ENCODE results near the gene LCN10.
"Not testable (repeated sequence)": the region's sequence is repeated elsewhere in the genome, so short reads cannot be mapped to it uniquely, and the experiment has no call there.

Gene LCN10

DNA sequence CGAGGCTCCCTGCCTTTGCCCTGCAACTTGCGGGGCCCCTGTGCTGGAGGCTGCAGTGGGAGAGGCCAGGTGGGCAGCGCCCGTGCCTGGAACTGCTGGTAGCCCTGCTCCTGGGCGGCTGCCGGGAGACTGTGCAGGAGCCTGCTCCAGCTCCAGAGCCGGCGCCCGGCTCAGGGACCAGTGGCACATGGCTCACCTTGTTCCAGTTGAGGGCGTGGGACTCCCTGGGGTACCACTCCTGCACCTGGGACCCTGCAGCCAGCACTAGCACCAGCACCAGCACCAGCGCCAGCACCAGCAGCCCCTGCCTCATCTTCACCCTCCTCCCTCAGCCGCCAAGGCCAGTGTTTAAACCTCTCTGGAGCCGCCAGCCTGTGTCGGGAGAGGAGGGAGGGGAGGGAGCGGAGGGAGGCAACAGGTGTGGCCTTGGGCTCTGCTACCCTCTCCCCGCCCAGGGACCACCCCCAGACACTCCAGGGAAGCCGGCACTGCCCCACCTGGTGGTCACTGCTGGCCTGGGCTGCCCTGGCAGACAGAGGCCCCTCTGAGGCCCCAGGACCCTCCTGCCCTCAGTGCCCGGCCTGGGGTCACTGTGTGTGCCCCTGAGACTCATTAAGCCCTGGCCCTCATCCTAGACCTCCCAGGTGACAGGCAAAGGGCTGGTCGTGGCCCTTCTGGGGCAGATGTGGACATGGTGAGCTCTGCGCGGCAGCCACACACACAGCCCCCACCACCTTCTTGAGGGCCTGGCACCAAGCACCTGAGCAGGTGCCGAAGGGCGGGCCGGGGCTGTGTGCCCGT lies at the start of gene LCN10:
Gene LCN10, minus strand, starts transcription at position 350 of the 801 bp plus-strand sequence. Its CDS starts 37 bp downstream, at position 313.
- DNase-seq, result no peak

- peak; percentile 81 to 82 for DNase-seq
Observed at GRCh38 chr9:136791516-136792276, 49.0 kb upstream of the LCN10 start.

- peak; percentile 100 for DNase-seq
Observed at GRCh38 chr9:136790640-136791515, 48.1 kb upstream of the LCN10 start, which contains the start of gene TMEM141. Gene TMEM141, plus strand, starts transcription at chr9:136791344. Its CDS starts 27 bp downstream, at chr9:136791371.

DNA sequence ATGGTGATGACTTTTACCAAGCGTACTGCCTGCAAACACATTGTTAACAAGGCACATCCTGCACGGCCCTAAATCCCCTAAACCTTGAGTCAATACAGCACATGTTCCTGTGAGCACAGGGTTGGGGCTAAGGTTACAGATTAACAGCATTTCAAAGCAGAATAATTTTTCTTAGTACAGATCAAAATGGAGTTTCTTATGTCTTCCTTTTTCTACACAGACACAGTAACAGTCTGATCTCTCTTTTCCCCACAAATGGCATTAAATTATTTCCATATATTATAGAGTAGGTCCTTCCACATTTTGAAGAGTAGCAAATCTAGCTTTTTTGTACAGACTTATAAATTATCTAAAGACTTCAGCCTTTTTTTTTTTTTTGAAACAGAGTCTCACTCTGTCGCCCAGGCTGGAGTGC lies 46.8 kb upstream of the LCN10 start:
- no peak for DNase-seq

DNA sequence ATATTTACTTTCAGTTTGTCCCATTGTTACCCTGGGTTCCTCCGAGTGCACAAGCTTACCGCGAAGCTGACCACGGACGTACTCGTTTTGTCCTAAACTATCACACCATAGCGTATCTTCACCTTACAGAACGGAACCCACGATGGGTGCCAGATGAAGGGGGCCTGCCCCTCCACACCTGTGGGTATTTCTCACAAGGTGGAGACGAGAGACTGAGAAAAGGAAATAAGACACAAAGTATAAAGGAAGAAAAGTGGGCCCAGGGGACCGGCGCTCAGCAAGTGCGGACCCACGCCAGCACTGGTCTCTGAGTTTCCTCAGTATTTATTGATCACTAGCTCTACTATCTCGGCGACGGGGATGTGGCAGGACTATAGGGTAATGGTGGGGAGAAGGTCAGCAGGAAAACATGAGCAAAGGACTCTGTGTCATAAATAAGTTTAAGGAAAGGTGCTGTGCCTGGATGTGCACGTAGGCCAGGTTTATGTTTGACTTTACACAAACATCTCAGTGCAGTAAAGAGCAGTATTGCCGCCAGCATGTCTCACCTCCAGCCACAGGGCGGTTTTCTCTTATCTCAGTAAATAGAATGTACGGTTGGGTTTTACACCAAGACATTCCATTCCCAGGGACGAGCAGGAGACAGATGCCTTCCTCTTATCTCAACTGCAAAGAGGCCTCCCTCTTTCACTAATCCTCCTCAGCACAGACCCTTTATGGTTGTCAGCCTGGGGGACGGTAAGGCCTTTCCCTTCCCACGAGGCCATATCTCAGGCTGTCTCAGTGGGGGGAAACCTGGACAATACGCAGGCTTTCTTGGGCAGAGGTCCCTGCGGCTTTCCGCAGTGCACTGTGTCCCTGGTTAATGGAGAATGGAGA lies 46.1 kb upstream of the LCN10 start:
- not testable (repeated sequence) for DNase-seq

DNA sequence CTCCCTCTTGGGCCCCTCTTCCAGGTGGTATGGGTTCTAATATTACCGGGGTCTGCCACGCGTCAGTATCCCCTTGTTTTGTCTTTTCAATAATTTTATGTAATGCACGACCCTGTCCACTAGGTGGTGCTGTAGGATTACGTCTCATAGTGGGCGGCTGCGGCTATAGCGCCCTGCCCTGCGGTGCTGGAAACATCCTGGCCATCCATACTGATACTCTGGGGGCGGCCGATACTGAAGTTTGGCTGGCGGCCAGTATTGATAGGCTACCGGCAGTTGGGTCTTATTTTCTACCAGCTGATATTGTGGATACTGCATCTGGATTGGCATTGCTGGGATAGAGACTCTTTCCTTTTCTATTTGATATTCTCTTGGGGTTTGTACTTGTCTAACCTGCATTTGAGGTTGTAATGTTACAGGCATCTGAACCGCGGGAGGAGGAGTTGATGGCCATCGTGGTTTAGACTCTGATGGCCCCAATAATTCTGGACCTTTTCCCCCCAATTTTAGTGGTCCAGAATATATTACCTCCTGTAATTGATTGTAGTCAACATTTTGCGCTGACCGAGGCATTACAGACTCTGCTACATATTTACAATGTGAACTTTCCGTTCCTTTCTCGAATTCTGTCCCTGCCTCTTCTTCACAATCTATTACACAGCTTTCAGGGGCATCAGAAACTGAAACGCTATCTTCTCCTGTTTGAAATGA lies 45.1 kb upstream of the LCN10 start:
- DNase-seq, result peak; percentile 79 to 82

GRCh38 chr9:136786983-136787382 lies 44.2 kb upstream of the LCN10 start:
- not testable (repeated sequence) for DNase-seq

GRCh38 chr9:136786451-136786850 lies 43.7 kb upstream of the LCN10 start:
- DNase-seq, result no peak

DNA sequence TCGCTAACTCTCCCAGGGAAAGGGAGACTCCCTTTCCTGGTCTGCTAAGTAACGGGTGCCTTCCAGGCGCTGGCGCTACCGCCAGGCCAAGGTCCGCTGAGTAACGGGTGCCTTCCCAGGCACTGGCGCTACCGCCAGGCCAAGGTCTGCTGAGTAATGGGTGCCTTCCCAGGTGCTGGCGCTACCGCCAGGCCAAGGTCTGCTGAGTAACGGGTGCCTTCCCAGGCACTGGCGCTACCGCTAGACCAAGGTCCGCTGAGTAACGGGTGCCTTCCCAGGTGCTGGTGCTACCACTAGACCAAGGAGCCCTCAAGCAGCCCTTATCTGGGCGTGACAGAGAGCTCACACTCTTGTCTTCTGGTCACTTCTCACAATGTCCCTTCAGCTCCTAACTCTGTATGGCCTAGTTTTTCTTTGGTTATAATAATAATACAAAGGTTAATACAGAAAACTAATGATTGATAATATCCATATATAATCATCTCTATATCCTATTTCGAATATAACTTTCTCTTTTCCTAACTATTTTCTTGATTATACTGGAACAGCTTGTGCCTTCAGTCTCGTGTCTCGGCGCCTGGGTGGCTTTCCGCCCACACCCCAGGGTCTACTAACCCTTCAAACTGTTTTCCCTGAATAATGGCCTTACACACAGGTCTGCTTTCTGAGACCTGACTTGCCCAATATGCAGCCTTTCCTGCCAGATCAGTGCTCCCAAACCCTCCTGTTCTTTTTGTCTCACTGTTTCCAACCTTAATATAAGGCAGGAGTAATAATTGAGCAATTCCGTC lies 43.0 kb upstream of the LCN10 start:
- DNase-seq, result not testable (repeated sequence)

- DNase-seq, result no peak
Observed at GRCh38 chr9:136784997-136785361, 42.2 kb upstream of the LCN10 start.

GRCh38 chr9:136784249-136784996 lies 41.7 kb upstream of the LCN10 start:
- DNase-seq, result no peak

GRCh38 chr9:136782452-136782851 lies 39.7 kb upstream of the LCN10 start:
- DNase-seq, result no peak

GRCh38 chr9:136779808-136780207 lies 37.1 kb upstream of the LCN10 start:
- DNase-seq, result no peak

GRCh38 chr9:136777359-136777758 lies 34.6 kb upstream of the LCN10 start:
- no peak for DNase-seq

GRCh38 chr9:136776947-136777346 lies 34.2 kb upstream of the LCN10 start:
- no peak for DNase-seq

GRCh38 chr9:136775191-136775590 lies 32.5 kb upstream of the LCN10 start:
- DNase-seq, result no peak

DNA sequence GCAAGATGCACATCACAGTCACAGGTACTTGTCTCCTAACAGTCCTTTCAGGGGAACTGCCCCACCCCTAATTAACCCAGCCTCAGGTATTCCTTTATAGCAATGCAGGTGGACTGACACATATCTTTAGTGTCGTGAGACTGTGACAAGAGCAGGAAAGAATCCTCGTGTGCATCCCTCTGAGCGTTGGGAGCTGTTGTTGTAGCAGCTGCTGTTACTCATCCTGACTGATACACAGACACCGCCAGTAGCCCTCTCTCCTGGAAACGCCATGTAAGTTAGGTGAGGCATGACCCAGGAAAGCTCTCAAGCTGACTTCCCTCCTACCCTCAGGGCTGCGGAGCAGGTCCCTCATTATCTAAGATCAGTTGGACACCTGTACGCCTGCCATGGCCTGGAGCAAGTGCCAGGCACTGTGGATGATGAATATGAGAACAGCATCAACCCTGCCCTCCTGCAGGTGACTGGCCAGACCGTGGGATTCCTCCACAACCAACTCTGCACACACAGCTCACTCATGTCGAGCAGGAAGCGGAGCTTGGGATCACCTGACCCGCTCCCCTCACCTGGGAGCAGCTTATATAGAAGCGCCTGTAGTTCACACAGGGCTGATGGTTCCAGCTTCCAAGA lies 31.8 kb upstream of the LCN10 start:
- no peak for DNase-seq

- DNase-seq, result peak; percentile 44 to 56
Observed at GRCh38 chr9:136773386-136774044, 30.8 kb upstream of the LCN10 start.

All from activated T-cell treated with anti-CD3 and anti-CD28 coated beads, Interleukin-2, amount 50 U/mL, for 48 hours (primary cell).